Activated CD4-positive, alpha-beta T cell treated with anti-CD3 and anti-CD28 coated beads, Interleukin-2, amount 10 ng/mL, durations not matched to agents 24 days and 14 days (primary cell): ENCODE measurements around the gene IRF2. TPM values are rescaled to one million over a fixed set of nuclear protein-coding genes. Genes with fewer than 3 reads are reported as not detected.

ENCODE experiments used
- DNase-seq: peaks from one replicate; pipeline ENCODE4 v3.0.0; 2022
- H3K27ac Mint-ChIP-seq: one replicate; pipeline ENCODE4 v1.8.0; 2022; ENCODE audit warnings: mild to moderate bottlenecking, mixed read lengths
- H3K27me3 Mint-ChIP-seq: one replicate; pipeline ENCODE4 v1.8.0; 2022; ENCODE audit warnings: mixed read lengths
- H3K36me3 Mint-ChIP-seq: one replicate; pipeline ENCODE4 v1.8.0; 2022; ENCODE audit warnings: low read depth, mild to moderate bottlenecking, mixed read lengths
- H3K4me1 Mint-ChIP-seq: one replicate; pipeline ENCODE4 v1.8.0; 2021; ENCODE audit warnings: mixed read lengths
- H3K4me3 Mint-ChIP-seq: one replicate; pipeline ENCODE4 v1.8.0; 2022; ENCODE audit warnings: mild to moderate bottlenecking, moderate library complexity, mixed read lengths
- H3K9me3 Mint-ChIP-seq: one replicate; pipeline ENCODE4 v1.8.0; 2021; ENCODE audit warnings: mixed read lengths
- intact Hi-C: fragments of 100-400 bp; cut with micrococcal nuclease; formaldehyde crosslinking; loops from one replicate; pipeline ENCODE4 v1.15.1; 2023
- total RNA-seq: library from RNA; stranded (reverse); gene quantifications from 2 replicates; pipeline ENCODE4 v1.2.3, GENCODE V29; 2022

Gene IRF2
- total RNA-seq, 1 donor from 2014 or later, result 48.7 TPM

DNA sequence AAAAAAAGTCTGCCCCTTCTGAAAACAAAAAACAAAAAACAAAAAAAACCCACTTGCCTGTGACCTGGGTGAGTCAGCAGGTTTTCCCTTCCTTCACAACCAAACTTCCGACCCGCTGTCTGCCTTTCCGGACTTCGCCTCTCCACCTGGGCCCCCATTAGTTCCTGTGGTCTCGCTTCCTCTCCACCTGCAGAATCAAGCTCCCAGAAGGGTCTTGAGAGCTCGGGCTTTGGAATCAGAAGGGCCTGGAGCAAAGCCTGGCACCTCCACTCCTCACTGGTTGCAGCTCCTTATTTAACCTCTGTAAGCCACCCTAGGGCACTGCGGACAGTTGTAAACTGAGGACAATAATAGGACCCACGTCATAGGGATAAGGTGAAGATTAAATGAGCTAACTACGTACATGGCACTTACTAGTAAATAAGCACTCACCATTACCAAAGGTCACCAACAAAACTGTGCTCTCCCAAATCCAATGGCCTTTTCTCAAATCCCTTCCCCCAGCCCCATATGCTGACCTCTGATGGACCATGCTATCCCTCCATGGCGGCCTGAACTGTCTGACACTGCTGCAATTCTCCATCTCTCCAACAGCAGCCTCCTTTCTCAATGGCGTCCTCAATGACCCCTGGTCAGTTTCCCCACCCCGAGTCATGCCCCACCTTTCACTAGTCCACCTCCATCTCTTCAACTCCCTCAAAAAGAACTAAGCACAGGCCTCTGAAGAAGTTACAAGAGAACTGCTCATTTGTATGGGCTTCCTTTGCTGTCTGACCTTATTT lies 64.2 kb downstream of the IRF2 start:
- Mint-ChIP-seq H3K9me3 (no peaks in the 10 kb centered on the region), H3K36me3 (peaks cover 57% of the 10 kb centered on the region), H3K27me3 (no peaks in the 10 kb centered on the region), H3K27ac (peak overlapping the region; percentile 86), H3K4me3 (peak overlapping the region; percentile 63), H3K4me1 (peaks cover 57% of the 10 kb centered on the region)
- DNase-seq, result peak; percentile 77
- intact Hi-C loops, result loop anchor here (1.0 kb wide), 1 partner anchor 8 kb away; no protein-coding TSS in a partner anchor

DNA sequence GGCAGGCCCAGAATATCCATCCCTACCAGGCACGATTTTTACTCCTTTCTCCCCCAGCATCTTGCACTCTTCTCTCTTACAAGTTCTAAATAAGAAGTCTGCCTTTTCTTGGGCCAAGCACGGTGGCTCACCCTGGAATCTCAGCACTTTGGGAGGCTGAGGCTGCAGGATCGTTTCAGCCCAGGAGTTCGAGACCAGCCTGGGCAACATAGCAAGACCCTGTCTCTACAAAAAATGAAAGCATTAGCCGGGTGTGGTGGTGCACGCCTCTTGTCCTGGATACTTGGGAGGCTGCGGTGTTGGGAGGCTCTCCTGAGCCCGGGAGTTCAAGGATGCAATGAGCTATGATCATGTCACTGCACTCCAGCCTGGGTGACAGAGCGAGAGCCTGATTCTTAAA lies 64.8 kb downstream of the IRF2 start:
- Mint-ChIP-seq H3K27me3 (no peaks in the 10 kb centered on the region), H3K36me3 (peaks cover 57% of the 10 kb centered on the region), H3K4me3 (peak overlapping the region; percentile 63), H3K4me1 (peaks cover 53% of the 10 kb centered on the region), H3K27ac (peak overlapping the region; percentile 86), H3K9me3 (no peaks in the 10 kb centered on the region)
- intact Hi-C loops, result no loop called here
- no peak for DNase-seq

GRCh38 chr4:184408684-184409081 lies 65.7 kb downstream of the IRF2 start:
- intact Hi-C loops, result no loop called here
- Mint-ChIP-seq H3K27me3 (no peaks in the 10 kb centered on the region), H3K27ac (peak overlapping the region; percentile 86), H3K4me3 (peak overlapping the region; percentile 63), H3K36me3 (peaks cover 60% of the 10 kb centered on the region), H3K4me1 (peaks cover 46% of the 10 kb centered on the region), H3K9me3 (no peaks in the 10 kb centered on the region)
- DNase-seq, result no peak

GRCh38 chr4:184408021-184408683 lies 66.2 kb downstream of the IRF2 start:
- no peaks in the 10 kb centered on the region for H3K27me3 Mint-ChIP-seq
- no peaks in the 10 kb centered on the region for H3K9me3 Mint-ChIP-seq
- H3K27ac Mint-ChIP-seq, result peak overlapping the region; percentile 85
- H3K36me3 Mint-ChIP-seq, result peaks cover 65% of the 10 kb centered on the region
- no peak for DNase-seq
- peaks cover 45% of the 10 kb centered on the region for H3K4me1 Mint-ChIP-seq
- H3K4me3 Mint-ChIP-seq, result peak overlapping the region; percentile 43
- intact Hi-C loops, result no loop called here

GRCh38 chr4:184406958-184407391 lies 67.4 kb downstream of the IRF2 start:
- no peaks in the 10 kb centered on the region for H3K27me3 Mint-ChIP-seq
- no peak for DNase-seq
- no peak overlapping the region for H3K4me3 Mint-ChIP-seq
- H3K4me1 Mint-ChIP-seq, result peaks cover 47% of the 10 kb centered on the region
- peaks cover 70% of the 10 kb centered on the region for H3K36me3 Mint-ChIP-seq
- H3K27ac Mint-ChIP-seq, result peak overlapping the region; percentile 71
- no peaks in the 10 kb centered on the region for H3K9me3 Mint-ChIP-seq
- intact Hi-C loops, result no loop called here

- intact Hi-C loops, result no loop called here
- Mint-ChIP-seq H3K4me1 (peaks cover 35% of the 10 kb centered on the region), H3K4me3 (no peak overlapping the region), H3K27me3 (no peaks in the 10 kb centered on the region), H3K9me3 (no peaks in the 10 kb centered on the region), H3K27ac (no peak overlapping the region), H3K36me3 (peaks cover 79% of the 10 kb centered on the region)
- DNase-seq, result no peak
Measured at GRCh38 chr4:184404047-184404446, 70.3 kb downstream of the IRF2 start.

DNA sequence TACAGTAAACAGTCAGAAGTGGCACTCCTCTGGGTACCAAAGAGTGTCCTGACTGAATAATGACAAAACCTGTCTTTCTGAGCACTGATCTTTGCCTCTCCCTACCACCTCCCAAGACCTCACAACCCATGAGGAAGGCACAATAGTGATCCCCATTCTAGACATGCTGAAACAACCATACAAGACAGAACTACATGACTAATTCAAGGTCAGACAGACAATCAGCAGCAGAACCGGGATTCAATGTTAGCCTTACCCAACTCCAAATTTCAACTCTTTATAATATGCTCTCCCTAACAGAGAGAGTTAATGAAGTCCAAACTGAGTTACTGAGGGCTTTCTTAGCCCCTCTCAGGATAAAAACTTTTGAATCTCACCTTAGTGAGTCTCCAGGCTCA lies 71.0 kb downstream of the IRF2 start:
- Mint-ChIP-seq H3K36me3 (peaks cover 83% of the 10 kb centered on the region), H3K27ac (peak overlapping the region; percentile 54), H3K9me3 (no peaks in the 10 kb centered on the region), H3K27me3 (no peaks in the 10 kb centered on the region), H3K4me3 (no peak overlapping the region), H3K4me1 (peaks cover 28% of the 10 kb centered on the region)
- intact Hi-C loops, result no loop called here
- no peak for DNase-seq

- H3K27me3 Mint-ChIP-seq, result no peaks in the 10 kb centered on the region
- intact Hi-C loops, result no loop called here
- H3K9me3 Mint-ChIP-seq, result no peaks in the 10 kb centered on the region
- peak overlapping the region; percentile 54 for H3K27ac Mint-ChIP-seq
- peaks cover 26% of the 10 kb centered on the region for H3K4me1 Mint-ChIP-seq
- no peak overlapping the region for H3K4me3 Mint-ChIP-seq
- DNase-seq, result no peak
- H3K36me3 Mint-ChIP-seq, result peaks cover 83% of the 10 kb centered on the region
Measured at GRCh38 chr4:184402740-184403383, 71.5 kb downstream of the IRF2 start.

GRCh38 chr4:184402239-184402638 lies 72.1 kb downstream of the IRF2 start:
- intact Hi-C loops, result no loop called here
- H3K27me3 Mint-ChIP-seq, result no peaks in the 10 kb centered on the region
- H3K27ac Mint-ChIP-seq, result peak overlapping the region; percentile 14
- no peak for DNase-seq
- H3K36me3 Mint-ChIP-seq, result peaks cover 82% of the 10 kb centered on the region
- H3K9me3 Mint-ChIP-seq, result no peaks in the 10 kb centered on the region
- H3K4me3 Mint-ChIP-seq, result no peak overlapping the region
- H3K4me1 Mint-ChIP-seq, result peaks cover 27% of the 10 kb centered on the region

DNA sequence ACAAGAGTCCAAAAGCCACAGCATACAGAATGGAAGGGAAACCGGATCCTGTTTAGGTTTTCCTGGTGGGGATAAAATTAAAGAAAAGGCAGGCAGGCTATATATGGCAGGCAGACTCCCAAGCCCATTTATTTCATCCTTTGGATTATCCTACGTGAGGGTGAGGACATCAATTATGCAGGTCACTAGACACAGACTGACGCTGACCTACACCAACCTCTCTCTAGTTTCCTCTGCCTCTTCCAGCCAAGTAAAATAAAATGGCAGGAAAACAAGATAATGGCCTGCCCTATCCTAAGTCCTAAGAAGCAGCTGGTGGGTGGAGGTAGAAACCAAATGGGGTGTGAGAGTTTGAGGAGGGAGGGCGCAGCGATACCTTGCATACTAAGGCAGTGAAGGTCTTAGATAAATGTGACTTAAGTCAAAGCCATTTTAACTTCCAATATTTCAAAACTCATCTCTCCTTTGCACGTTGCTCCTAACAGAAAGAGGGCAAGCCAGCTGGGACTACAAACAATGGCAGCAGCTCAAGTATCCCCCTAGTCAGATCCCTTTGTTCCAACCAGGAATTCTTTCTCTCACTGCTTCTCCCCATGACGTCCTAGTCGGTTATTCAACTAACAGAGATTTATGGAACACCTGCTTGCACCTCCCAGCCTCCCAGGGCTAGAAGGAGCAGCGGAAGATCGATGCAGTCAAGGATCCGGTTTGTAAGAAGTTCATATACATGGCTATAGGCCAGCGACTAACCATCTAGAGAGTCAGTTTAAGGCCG lies 72.8 kb downstream of the IRF2 start:
- peak overlapping the region; percentile 14 for H3K27ac Mint-ChIP-seq
- H3K4me1 Mint-ChIP-seq, result peaks cover 29% of the 10 kb centered on the region
- H3K4me3 Mint-ChIP-seq, result no peak overlapping the region
- intact Hi-C loops, result no loop called here
- H3K27me3 Mint-ChIP-seq, result no peaks in the 10 kb centered on the region
- no peak for DNase-seq
- no peaks in the 10 kb centered on the region for H3K9me3 Mint-ChIP-seq
- H3K36me3 Mint-ChIP-seq, result peaks cover 82% of the 10 kb centered on the region

- DNase-seq, result no peak
- Mint-ChIP-seq H3K9me3 (no peaks in the 10 kb centered on the region), H3K4me1 (peaks cover 29% of the 10 kb centered on the region), H3K27me3 (no peaks in the 10 kb centered on the region), H3K4me3 (no peak overlapping the region), H3K36me3 (peaks cover 85% of the 10 kb centered on the region), H3K27ac (no peak overlapping the region)
- intact Hi-C loops, result no loop called here
Measured at GRCh38 chr4:184400891-184401290, 73.5 kb downstream of the IRF2 start.

GRCh38 chr4:184400375-184400870 lies 73.9 kb downstream of the IRF2 start:
- no peak overlapping the region for H3K27ac Mint-ChIP-seq
- H3K36me3 Mint-ChIP-seq, result peaks cover 85% of the 10 kb centered on the region
- no peaks in the 10 kb centered on the region for H3K27me3 Mint-ChIP-seq
- H3K4me1 Mint-ChIP-seq, result peaks cover 29% of the 10 kb centered on the region
- no peak overlapping the region for H3K4me3 Mint-ChIP-seq
- DNase-seq, result no peak
- no peaks in the 10 kb centered on the region for H3K9me3 Mint-ChIP-seq
- intact Hi-C loops, result no loop called here

DNA sequence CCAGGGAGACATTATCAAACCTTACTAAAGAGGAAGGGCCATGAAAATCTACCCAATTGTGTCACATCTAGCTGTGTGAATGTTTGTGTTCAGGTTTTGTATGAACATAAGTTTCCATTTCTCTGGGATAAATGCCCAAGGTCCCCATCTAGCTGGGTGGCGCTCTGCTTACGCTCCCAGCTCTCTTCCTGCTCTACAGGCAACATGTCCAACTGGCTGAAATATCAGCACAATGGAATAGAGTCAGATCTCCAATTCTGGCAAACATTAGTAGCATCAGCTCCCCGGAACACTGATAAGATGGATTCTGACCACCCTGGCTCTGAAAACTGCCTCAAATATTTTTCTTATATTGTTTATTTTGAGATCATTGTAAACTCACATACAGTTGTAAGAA lies 74.8 kb downstream of the IRF2 start:
- Mint-ChIP-seq H3K4me3 (no peak overlapping the region), H3K36me3 (peaks cover 84% of the 10 kb centered on the region), H3K27me3 (no peaks in the 10 kb centered on the region), H3K9me3 (no peaks in the 10 kb centered on the region), H3K27ac (no peak overlapping the region), H3K4me1 (peaks cover 33% of the 10 kb centered on the region)
- DNase-seq, result no peak
- intact Hi-C loops, result no loop called here
